ENCODE results near the gene MRPL4.
A peak's percentile ranks its signal among the peaks of the same experiment; 100 is the strongest.
"Not testable (repeated sequence)": the region's sequence is repeated elsewhere in the genome, so short reads cannot be mapped to it uniquely, and the experiment has no call there.

Gene MRPL4

DNA sequence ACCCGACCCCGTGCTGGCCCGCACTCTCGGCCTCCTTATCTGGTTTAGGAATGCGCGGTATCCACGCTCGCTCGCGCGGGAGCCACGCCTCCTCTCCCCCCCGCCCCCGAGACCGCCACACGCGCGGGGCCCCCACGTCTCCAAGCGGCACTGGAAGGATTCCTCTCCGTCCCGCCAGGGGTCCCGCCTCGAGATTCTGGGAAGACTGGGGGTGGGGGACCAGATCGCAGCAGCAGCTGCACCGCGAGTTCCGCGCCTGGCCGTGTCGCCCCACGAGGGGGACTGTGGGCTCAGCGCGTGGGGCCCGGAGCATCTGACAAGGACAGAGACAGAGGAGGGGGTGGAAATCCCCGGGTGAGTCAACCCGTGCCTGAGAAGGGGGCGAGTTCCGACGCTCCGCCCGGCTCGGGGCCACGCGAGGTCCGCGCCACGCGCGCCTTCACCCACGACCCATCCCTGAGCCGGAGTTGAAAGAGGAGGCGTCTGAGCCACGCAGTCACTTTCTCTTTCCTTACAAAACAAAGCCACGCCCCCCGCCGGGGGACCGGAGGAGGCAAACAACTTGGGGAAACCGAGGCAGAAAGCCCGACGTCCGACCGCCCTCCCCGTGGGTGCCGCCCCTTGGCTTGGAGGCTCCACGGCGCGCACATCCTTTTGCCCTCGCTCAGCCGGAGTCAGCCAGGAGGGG is 21.7 kb upstream of the MRPL4 start:
- no peak for DNase-seq (ENCODE audit: low spot score)

- DNase-seq (ENCODE audit: low spot score), result peak; percentile 84
Observed at GRCh38 chr19:10230861-10231611, 21.0 kb upstream of the MRPL4 start, which contains the start of gene S1PR2. S1PR2 (minus strand) TSS chr19:10231331; CDS start chr19:10224905, 6,426 bp downstream.

GRCh38 chr19:10231612-10232228 is 20.3 kb upstream of the MRPL4 start:
- DNase-seq (ENCODE audit: low spot score), result no peak

GRCh38 chr19:10233946-10234345 is 18.1 kb upstream of the MRPL4 start:
- DNase-seq (ENCODE audit: low spot score), result no peak

- no peak for DNase-seq (ENCODE audit: low spot score)
Observed at GRCh38 chr19:10235003-10235402, 17.0 kb upstream of the MRPL4 start.

- not testable (repeated sequence) for DNase-seq (ENCODE audit: low spot score)
Observed at GRCh38 chr19:10235409-10235808, 16.6 kb upstream of the MRPL4 start.

DNA sequence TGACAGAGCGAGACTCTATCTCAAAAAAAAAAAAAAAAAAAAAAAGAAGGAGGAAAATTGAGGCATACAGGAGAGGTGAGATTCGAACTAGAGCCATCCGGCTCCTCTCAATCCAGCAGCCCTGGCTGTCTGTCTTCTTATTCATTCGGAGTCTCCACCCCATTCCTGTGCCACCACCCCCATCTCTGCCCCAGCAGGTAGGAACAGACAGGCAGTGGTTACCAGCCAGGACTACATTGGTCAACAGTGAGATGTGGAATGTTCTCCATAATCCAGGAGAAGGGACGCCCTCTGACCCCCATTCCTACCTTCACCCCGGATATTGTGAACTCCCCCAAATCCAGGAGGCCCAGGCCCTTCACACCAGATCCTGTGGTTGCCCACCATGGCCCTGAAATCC is 14.3 kb upstream of the MRPL4 start:
- DNase-seq (ENCODE audit: low spot score), result no peak

GRCh38 chr19:10238172-10238783 is 13.7 kb upstream of the MRPL4 start:
- no peak for DNase-seq (ENCODE audit: low spot score)

GRCh38 chr19:10241826-10242449 is 10.1 kb upstream of the MRPL4 start:
- not testable (repeated sequence) for DNase-seq (ENCODE audit: low spot score)

DNA sequence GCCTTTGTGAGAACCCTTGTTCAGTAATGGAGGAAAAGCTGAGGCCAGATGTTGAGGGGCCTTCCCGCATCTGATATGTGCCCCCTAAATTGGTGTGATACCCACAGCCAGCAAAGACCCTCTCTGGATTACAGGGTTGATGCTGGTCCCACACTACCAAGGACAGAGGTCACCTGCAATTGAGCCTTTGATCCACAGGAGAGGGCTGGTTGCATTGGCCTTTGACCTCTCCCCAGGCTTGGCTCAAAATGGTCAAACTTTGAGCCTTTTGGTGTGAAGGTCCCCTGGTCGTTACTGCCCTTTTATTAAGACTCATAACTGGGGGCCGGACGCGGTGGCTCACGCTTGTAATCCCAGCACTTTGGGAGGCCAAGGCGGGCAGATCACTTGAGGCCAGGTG is 8.4 kb upstream of the MRPL4 start:
- no peak for DNase-seq (ENCODE audit: low spot score)

GRCh38 chr19:10245189-10245939 is 6.7 kb upstream of the MRPL4 start:
- no peak for DNase-seq (ENCODE audit: low spot score)

- DNase-seq (ENCODE audit: low spot score), result no peak
Observed at GRCh38 chr19:10246511-10246910, 5.5 kb upstream of the MRPL4 start.

DNA sequence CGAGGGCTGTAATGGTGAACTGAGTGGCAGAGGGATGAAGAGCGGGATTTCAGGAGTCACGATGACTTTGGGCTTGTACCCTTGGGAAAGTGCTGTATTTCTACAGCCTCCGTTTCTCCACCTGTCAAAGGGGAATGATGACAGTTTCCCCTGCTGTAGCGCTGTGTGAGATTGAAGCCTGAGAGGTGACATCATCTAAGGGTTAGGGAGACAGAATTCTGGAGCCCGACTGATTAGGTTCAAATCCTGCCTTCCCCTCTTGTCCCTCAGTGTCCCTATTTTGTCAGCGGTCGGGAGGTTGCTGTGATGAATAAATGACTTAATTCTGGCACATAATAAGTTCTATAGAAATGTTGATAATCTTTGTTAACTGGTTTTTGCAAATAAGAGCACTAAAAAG is 693 bp downstream of the MRPL4 start:
- no peak for DNase-seq (ENCODE audit: low spot score)

DNA sequence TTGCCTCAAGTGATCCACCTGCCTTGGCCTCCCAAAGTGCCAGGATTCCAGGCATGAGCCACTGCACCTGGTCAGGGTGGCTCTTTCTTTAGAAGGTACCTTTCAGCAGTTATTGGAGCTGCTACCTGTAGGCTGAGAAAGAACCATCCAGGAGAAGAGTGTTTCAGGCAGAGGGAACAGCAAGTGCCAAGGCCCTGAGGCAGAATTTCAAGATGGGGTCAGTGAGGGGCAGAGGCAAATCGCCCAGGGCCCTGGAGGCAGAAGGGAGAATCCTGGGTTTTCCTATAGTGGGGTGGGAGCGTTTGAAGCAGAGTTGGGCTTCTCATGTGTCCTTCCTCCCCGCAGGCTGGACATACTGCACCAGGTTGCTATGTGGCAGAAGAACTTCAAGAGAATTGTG is 2.2 kb downstream of the MRPL4 start:
- no peak for DNase-seq (ENCODE audit: low spot score)

DNA sequence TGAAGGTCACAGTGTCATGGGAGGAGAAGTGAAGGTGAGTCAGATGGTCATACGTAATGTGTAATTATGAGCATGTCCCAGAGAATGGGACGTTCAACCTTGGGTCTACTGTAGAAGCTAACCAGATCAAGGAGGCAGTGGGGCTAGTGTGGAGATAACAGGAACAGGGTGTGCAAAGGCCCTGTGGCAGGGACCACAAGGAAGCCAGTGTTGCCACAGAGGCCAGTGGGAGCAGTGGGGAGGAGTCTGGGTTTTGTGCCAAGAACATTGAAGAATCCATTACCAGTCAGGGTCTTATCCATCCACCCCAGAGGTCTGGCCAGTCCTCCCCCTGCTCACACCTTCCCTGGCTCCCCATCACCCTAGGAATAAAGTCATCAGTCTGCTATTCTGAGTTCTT is 3.3 kb downstream of the MRPL4 start:
- no peak for DNase-seq (ENCODE audit: low spot score)

DNA sequence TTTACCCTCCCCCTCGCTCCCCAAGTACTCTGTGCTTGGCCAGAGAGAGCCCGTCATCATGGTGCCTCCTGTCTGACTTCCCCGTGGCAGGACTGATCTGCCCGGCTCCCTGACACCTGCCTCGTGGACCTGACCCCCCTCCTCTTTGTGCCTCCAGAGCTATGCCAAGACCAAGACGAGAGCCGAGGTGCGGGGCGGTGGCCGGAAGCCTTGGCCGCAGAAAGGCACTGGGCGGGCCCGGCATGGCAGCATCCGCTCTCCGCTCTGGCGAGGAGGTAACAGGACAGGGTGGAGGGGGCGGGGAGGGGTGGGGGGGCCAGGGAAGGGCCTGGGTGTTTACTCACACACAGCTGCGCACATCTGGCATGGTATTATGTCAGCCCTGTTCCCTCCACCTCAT is 4.5 kb downstream of the MRPL4 start:
- DNase-seq (ENCODE audit: low spot score), result no peak

- DNase-seq (ENCODE audit: low spot score), result no peak
Observed at GRCh38 chr19:10256970-10257615, 5.1 kb downstream of the MRPL4 start.

- DNase-seq (ENCODE audit: low spot score), result no peak
Observed at GRCh38 chr19:10258080-10258710, 6.2 kb downstream of the MRPL4 start.

- DNase-seq (ENCODE audit: low spot score), result peak; percentile 85
Observed at GRCh38 chr19:10259162-10259905, 7.3 kb downstream of the MRPL4 start.

DNA sequence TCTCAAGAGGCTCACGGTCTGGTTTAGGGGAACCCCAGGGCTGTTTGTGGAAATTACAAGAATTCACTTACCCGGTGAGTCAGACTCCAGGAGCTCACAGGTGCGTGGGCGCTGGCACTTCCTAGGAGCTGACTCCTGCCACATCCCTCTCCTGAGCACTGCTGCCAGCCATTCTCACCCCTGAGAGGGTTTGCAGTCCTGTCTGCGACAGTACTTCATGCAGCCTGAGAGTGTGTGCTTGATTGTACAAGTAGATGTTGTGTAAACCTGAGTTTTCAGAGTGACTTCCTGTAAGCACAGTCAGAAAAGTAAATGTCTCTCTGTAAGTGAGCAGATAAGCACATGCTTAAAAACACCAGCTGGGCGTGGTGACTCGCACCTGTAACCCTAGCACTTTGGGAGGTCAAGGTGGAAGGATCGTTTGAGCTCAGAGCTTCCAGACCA is 8.1 kb downstream of the MRPL4 start:
- DNase-seq (ENCODE audit: low spot score), result no peak
